HG03095 (cell line): ENCODE results near the gene EBI3.
"Not testable (repeated sequence)": the region's sequence is repeated elsewhere in the genome, so short reads cannot be mapped to it uniquely, and the experiment has no call there.

Source experiments
- ATAC-seq: cut with Tn5 transposase; IDR thresholded peaks from one replicate; pipeline ENCODE4 v1.9.1; 2021; ENCODE audit warnings: moderate library complexity; ENCODE audit not compliant: unreplicated experiment

Gene EBI3

DNA sequence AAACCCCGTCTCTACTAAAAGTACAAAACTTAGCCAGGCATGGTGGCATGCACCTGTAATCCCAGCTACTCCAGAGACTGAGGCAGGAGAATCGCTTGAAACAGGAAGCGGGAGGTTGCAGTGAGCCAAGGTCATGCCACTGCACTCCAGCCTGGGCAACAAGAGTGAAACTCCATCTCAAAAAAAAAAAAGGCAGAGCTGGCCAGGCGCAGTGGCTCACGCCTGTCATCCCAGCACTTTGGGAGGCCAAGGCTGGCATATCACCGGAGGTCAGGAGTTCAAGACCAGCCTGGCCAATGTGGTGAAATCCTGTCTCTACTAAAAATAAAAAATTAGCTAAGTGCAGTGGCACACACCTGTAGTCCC is 45.0 kb downstream of the EBI3 start:
- ATAC-seq = not testable (repeated sequence)

DNA sequence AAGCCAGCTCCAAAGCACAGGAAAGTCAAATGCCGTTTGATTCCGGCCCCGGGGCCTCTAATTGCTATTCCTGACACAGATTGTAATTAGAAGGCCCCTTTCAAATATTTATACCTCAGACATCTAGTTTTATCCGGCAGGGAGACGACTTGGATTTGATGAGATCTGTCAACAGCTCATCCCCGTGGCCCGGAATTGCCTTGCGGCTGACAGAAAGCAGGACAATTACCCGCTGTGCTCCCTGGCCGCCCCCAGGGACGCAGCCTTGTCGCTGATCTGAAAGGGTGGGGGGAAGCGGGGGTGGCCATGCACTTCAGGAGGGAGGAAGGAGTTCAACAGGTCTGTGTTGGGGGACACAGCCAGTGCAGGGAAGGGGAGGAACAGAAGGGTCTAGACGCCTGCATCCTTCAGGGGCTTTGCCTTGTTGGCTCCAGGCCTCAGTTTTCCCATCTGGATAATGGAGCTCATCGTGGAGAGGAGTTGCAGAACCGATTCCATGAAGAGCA is 47.9 kb downstream of the EBI3 start:
- ATAC-seq = no peak

DNA sequence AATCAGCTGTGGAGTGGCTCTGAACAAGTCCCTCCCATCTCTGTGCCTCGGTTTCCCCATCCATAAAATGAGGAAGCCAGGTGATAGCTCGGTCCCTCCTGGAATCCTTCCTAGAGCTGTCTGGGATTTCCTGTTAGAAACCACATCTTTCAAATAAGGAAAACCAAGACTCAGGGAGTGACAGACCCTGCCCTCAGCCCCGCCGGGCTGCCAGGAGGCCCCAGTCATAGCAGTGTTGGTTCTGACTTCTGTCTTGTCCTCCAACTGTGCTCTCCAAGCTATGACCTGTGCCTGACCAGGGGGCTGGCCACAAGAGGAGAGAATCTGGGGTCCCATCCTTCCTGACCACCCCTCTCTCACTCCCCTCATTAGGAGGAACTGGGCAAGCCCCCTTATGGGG is 48.7 kb downstream of the EBI3 start:
- ATAC-seq = no peak

DNA sequence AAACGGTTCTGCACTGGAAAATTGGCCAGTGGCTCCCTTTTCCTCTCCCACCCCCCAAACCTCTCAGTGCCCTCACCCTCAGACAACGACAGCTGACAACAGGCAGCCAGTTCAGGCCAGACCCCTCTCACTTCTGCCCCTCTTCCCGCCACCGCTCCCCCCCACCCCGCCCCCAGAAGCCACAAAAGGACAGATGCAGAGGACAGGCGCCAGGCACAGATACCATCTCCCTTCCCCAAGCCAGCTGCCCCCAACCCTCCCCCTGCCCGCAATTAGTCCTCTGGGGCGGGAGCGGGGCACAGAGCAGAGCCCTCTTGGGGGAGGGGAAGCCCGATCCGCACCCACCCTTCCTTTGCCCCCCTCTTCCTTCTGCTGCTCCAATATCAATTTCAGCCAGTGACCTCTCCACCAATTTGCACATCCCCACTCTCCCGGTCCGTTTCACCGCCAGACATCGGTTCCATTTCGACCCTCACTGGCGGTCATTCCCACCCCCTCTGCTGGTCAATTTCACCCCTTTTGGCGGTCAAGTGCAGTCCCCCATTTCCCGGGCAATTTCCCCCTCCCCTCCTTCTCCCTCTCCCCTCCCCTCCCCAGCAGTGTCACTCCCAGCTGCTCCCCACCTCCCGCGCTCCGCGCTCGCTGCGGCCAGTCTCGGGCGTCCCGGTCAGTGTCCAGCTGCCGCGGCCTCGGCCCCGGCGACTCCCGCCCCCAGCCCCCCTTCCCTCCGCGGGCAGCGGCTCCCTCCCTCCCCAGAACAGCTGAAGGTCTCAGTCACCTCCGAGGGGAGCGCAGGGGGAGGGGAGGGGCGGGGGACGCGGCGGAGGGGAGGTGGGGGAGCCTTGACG is 49.3 kb downstream of the EBI3 start, which contains the start of gene SHD:
Gene SHD, plus strand, starts transcription at position 848 of the 848 bp plus-strand sequence. CDS start 798 bp downstream, outside the sequence.
- no peak for ATAC-seq

DNA sequence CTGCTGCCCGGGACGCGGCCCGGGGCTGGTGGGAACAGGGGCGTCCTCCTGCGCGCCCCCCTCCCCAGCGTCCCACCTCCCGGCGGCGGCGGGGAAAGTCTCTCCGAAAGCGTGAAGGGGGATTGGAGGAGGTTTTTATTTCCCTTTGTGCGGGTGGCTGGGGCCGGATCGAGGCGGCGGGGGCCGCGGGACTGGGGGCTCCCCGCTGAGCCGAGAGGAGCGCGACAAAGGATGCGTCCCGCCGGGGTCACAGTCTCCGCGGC is 49.9 kb downstream of the EBI3 start:
- no peak for ATAC-seq

DNA sequence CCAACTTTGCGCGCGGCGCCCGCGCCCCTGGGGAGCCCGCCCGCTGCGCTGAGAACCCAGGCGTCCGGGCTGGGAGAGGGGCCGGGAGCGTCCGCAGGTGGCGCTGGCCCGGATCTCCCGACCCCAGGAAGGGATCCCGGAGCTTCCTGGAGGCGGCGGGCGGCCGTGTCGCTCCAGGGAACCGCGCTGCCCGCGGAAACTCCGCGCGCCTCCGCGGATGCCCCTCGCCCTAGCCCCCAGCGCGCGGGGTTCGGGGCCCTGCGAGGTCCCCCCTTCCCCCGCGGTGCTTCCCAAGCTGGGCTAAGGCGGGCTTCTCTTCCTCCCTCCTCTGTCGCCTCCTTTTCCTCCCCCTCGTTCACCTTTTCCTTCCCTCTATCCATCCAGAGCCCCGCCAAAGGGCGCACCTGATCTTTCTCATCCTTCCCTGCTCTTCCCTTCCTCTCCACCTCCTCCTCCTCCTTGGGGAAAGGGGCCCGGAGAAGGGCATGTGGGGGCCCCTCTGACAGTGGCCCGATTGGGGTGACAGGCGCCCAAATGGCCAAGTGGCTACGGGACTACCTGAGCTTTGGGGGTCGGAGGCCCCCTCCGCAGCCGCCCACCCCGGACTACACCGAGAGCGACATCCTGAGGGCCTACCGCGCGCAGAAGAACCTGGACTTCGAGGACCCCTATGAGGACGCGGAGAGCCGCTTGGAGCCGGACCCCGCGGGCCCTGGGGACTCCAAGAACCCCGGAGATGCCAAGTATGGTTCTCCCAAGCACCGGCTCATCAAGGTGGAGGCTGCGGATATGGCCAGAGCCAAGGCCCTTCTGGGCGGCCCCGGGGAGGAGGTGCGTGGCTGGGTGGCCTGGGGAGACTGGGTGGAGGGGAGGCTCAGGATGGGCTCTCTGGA is 50.5 kb downstream of the EBI3 start:
- ATAC-seq = no peak

DNA sequence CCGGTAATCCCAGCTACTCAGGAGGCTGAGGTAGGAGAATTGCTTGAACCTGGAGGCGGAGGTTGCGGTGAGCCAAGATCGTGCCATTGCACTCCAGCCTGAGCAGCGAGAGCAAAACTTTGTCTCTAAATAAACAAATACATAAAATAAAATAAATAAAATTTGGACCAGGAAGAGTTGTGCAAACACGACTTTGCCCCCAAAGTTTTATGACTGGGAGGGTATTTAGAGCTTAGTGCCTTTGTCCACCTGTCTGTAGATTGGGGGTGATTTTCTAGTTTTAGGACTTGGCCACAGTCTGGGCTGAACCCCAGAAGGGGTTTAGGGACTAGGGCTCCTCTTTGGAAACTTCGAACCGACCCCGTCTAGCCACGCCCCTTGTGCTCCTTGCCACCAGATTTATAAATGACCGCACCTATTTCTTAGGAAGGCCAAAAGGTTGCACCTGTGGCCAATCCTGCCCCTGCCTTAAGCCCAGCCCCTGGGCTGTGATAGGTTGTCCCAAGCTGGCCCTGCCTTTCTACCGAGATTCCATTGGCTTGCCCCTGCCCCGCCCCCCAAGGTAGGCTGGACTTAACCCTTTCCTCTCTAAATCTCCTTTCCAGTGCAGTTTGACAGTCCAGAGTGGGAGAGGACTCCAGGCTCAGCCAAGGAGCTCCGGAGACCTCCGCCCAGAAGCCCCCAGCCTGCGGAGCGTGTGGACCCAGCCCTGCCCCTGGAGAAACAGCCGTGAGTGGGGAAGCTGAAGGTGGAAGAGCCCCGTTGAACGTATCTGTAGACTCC is 55.0 kb downstream of the EBI3 start:
- ATAC-seq = no peak

DNA sequence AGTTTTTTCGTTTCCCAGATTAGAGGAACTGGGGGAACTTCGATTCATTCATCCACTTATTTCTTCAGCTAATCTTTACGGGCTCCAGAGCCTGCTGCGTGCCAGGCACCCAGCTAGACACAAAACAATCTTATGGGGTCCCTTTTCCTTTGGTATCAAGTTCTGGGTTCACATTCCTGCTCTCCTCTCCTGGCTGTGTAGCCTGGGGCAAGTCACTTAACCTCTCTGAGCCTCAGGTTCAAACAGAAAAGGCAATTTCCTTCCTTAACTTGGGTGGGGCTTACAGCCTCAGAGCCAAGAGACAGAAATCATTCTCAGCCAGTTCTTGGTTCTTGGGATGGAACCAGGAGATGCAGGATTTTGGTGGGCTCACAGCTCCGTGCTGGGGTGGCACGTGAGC is 55.7 kb downstream of the EBI3 start:
- ATAC-seq = no peak

DNA sequence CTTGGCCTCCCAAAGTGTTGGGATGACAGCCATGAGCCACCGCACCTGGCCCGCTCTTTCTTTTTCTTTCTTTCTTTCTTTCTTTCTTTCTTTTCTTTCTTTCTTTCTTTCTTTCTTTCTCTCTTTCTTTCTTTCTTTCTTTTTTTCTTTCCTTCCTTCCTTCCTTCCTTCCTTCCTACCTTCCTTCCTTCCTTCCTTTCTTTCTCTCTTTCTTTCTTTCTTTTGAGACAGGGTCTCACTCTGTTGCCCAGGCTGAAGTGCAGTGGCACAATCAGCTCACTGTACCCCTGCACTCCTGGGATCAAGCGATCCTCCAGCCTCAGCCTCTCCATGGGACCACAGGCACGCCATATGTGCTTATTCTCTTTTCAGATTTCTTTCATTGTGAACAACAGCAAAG is 56.8 kb downstream of the EBI3 start:
- not testable (repeated sequence) for ATAC-seq
